ENCODE measurements around the gene IZUMO2. TPM values are rescaled to one million over a fixed set of nuclear protein-coding genes. Genes with fewer than 3 reads are reported as not detected.
A peak's percentile ranks its signal among the peaks of the same experiment; 100 is the strongest.

IZUMO2 gene
- total and polyA plus RNA-seq, 12 donors = not detected

- Histone ChIP-seq H3K27ac (no peak overlapping the region), H3K4me1 (no peaks in the 10 kb centered on the region), H3K9me3 (peaks cover 0 to 7% (median 0%) of the 10 kb centered on the region in 11 donors), H3K27me3 (peaks cover 0 to 7% (median 0%) of the 10 kb centered on the region in 7 donors), H3K36me3 (no peaks in the 10 kb centered on the region), H3K4me3 (no peak overlapping the region)
- ATAC-seq = peak in 1 of 8 donors; percentile 22
- DNase-seq = no peak
- TF ChIP-seq CTCF (IDR thresholded peaks at IDR 0.05) = no peak
- intact Hi-C loops (cut with DNase I) = no loop called here
- 42 to 46% methylated on average over 8 of the region's 8 CpGs for WGBS, 2 donors
These were observed 10.0 kb upstream of the IZUMO2 start for GRCh38 chr19:50173127-50173526.

GRCh38 chr19:50172726-50173125 lies 9.6 kb upstream of the IZUMO2 start:
- Histone ChIP-seq H3K9me3 (peaks cover 0 to 7% (median 0%) of the 10 kb centered on the region in 11 donors), H3K27ac (no peak overlapping the region), H3K27me3 (peaks cover 0 to 10% (median 0%) of the 10 kb centered on the region in 7 donors), H3K4me1 (no peaks in the 10 kb centered on the region), H3K4me3 (no peak overlapping the region), H3K36me3 (no peaks in the 10 kb centered on the region)
- intact Hi-C loops (cut with DNase I) = no loop called here
- ATAC-seq (no peak), DNase-seq (no peak)
- no peak for TF ChIP-seq CTCF (IDR thresholded peaks at IDR 0.05)

GRCh38 chr19:50171752-50172151 lies 8.7 kb upstream of the IZUMO2 start:
- no peaks in the 10 kb centered on the region for H3K4me1 ChIP-seq
- 82 to 86% methylated on average over 5 of the region's 5 CpGs for WGBS, 2 donors
- peaks cover 0 to 7% (median 0%) of the 10 kb centered on the region in 11 donors for H3K9me3 ChIP-seq
- DNase-seq (no peak), ATAC-seq (no peak)
- H3K27ac ChIP-seq = no peak overlapping the region
- intact Hi-C loops (cut with DNase I) = no loop called here
- peaks cover 0 to 12% (median 0%) of the 10 kb centered on the region in 7 donors for H3K27me3 ChIP-seq
- TF ChIP-seq CTCF (IDR thresholded peaks at IDR 0.05) = no peak
- H3K4me3 ChIP-seq = no peak overlapping the region
- no peaks in the 10 kb centered on the region for H3K36me3 ChIP-seq

- intact Hi-C loops (cut with DNase I) = loop anchor here in 1 of 10 donors (5.0 kb wide), 1 partner anchor 160 kb away; the partner anchor contains the start of gene KCNC3
- no peak for ATAC-seq
- Histone ChIP-seq H3K27ac (no peak overlapping the region), H3K36me3 (no peaks in the 10 kb centered on the region), H3K4me1 (peaks cover 0 to 4% (median 0%) of the 10 kb centered on the region in 9 donors), H3K27me3 (peaks cover 0 to 42% (median 15%) of the 10 kb centered on the region in 7 donors), H3K9me3 (no peaks in the 10 kb centered on the region), H3K4me3 (no peak overlapping the region)
- DNase-seq = no peak
- 33 to 46% methylated on average over 12 of the region's 12 CpGs for WGBS, 2 donors
- no peak for TF ChIP-seq CTCF (IDR thresholded peaks at IDR 0.05)
These were observed 4.2 kb upstream of the IZUMO2 start for GRCh38 chr19:50167314-50167721.

All from heart right ventricle (tissue), 16 donors.